HUES64 (cell line): ENCODE measurements around the gene IL6.
"Not testable (repeated sequence)": the region's sequence is repeated elsewhere in the genome, so short reads cannot be mapped to it uniquely, and the experiment has no call there.

Experiments used
- H3K27ac ChIP-seq: 2 replicates; pipeline ENCODE4 v1.7.0; 2013; ENCODE audit warnings: low read depth, low read length, inconsistent platforms
- H3K27me3 ChIP-seq: 2 replicates; pipeline ENCODE4 v1.6.1; 2013; ENCODE audit warnings: mild to moderate bottlenecking, low read length; ENCODE audit not compliant: insufficient read depth
- H3K36me3 ChIP-seq: 2 replicates; pipeline ENCODE4 v1.6.1; 2013; ENCODE audit warnings: mild to moderate bottlenecking, low read length; ENCODE audit not compliant: insufficient read depth
- H3K4me1 ChIP-seq: 2 replicates; pipeline ENCODE4 v1.6.1; 2013; ENCODE audit warnings: mild to moderate bottlenecking, low read length, moderate library complexity; ENCODE audit not compliant: insufficient read depth
- H3K4me3 ChIP-seq: 2 replicates; pipeline ENCODE4 v1.5.1; 2013; ENCODE audit warnings: mild to moderate bottlenecking, low read length, moderate library complexity
- H3K9ac ChIP-seq: 2 replicates; pipeline ENCODE4 v1.6.1; 2013; ENCODE audit warnings: mild to moderate bottlenecking, low read depth, low read length
- H3K9me3 ChIP-seq: 2 replicates; pipeline ENCODE4 v1.6.1; 2013; ENCODE audit warnings: low read depth, low read length; ENCODE audit not compliant: insufficient read depth
- WGBS: fragments of 150-250, 120-280 bp; methylation state at CpG from one replicate; pipeline ENCODE4 v1.1.7; 2013; ENCODE audit warnings: missing lambda C conversion rate; 5-methylcytosine and 5-hydroxymethylcytosine counted together

IL6 gene

DNA sequence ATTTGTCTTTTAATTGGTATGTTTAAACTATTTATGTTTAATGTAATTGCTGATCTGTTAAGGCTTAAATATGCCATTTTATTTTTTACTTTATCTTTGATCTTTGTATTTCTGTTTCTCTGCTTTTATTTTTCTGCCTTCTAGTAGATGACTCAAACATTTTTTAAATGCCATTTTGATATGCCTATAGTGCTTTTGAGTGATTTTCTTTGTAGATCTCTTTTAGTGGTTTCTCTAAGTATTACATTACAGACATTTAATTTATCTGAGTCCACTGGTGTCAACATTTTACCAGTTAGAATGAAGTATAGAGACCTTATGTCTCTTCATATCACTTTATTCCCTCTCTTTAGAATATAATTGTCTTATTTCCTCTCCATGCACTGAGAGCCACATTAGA, 32.7 kb downstream of the IL6 start:
- H3K27ac ChIP-seq, result no peak overlapping the region
- no peak overlapping the region for H3K4me3 ChIP-seq
- H3K27me3 ChIP-seq, result no peaks in the 10 kb centered on the region

DNA sequence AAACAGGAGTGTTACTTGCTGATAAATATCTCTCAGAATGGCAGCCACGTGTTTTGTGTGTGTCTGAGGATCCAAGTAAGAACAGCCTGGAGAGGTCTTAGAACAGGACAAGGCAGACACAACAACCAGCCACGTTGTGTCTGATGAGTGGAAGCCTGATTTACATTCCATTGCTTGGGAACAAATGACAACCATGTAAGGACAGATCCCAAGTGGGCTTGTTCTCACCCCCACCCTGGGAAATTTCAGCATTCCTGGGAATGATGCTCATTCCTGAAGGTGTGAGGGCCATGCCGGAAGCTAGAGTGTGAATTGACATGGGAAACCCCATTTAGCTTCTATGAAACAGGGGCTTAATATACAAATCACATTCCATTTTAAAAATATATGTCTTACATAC, 35.9 kb downstream of the IL6 start:
- H3K27ac ChIP-seq, result no peak overlapping the region
- no peaks in the 10 kb centered on the region for H3K4me1 ChIP-seq
- H3K27me3 ChIP-seq, result no peaks in the 10 kb centered on the region
- H3K9ac ChIP-seq, result no peak overlapping the region
- H3K4me3 ChIP-seq, result no peak overlapping the region
- WGBS, result 80% methylated on average over 3 of the region's 3 CpGs
- peaks cover 5% of the 10 kb centered on the region; the same call in 1 of the 2 replicates for H3K9me3 ChIP-seq
- no peaks in the 10 kb centered on the region for H3K36me3 ChIP-seq

More for the DNA sequence above, 32.7 kb downstream of the IL6 start:
- Histone ChIP-seq H3K9me3 (peaks cover 5% of the 10 kb centered on the region; the same call in 1 of the 2 replicates), H3K9ac (no peak overlapping the region), H3K36me3 (no peaks in the 10 kb centered on the region), H3K4me1 (no peaks in the 10 kb centered on the region)

DNA sequence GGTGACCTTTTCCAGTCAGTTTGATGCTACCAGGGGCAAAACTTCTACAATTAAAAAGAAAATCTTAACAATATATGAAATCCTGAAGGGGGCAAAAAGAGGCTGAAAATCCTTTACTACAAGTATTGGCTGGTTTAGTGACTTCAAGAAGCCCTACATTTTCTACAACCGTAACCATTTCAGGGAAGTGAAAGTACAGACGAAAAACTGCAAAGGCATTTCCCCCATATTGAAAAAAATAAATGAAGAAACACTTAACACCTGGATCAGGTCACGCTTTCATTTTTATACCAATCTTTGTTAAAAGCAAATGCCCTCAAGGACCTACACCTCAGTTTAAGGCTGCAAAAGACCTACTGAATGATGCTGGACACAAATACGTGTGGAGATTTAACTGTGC, 38.6 kb downstream of the IL6 start:
- no peaks in the 10 kb centered on the region for H3K27me3 ChIP-seq
- H3K4me3 ChIP-seq, result no peak overlapping the region
- 83% methylated on average over 4 of the region's 4 CpGs for WGBS
- no peak overlapping the region for H3K9ac ChIP-seq
- 0 out of 2 replicates have a peak, but pooled peaks cover 2% of the 10 kb centered on the region for H3K9me3 ChIP-seq
- no peak overlapping the region for H3K27ac ChIP-seq
- no peaks in the 10 kb centered on the region for H3K4me1 ChIP-seq
- no peaks in the 10 kb centered on the region for H3K36me3 ChIP-seq

DNA sequence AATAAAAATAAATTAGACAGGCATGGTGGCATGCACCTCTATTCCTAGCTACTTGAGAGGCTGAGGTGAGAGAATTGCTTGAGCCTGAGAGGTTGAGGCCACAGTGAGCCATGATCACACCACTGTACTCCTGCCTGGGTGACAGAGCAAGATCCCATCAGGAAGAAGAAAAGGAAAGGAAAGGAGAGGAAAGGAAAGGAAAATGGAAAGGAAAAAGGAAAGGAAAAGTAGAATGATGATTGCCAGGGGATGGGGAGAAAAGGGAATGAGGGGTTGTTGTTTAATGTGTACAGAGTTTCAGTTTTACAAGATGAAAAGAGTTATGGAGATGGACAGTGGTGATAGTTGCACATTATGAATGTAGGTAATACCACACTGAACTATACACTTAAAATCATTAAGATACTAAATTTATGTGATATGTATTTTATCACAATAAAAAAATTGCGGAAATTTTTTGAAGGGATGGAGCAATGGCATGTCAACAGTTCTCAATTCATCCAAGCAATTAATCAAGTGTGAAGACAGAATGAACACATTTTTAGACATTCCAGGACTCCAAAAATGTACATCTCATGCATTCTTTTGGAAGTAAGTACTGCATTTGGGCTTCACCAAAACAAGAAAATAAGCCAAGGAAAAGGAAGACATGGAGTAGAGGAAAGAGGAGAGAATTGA, 44.3 kb downstream of the IL6 start:
- no peaks in the 10 kb centered on the region for H3K4me1 ChIP-seq
- H3K27ac ChIP-seq, result no peak overlapping the region
- no peaks in the 10 kb centered on the region for H3K27me3 ChIP-seq
- 100% methylated on average over 1 of the region's 1 CpG for WGBS
- H3K9ac ChIP-seq, result no peak overlapping the region
- no peaks in the 10 kb centered on the region for H3K9me3 ChIP-seq
- no peak overlapping the region for H3K4me3 ChIP-seq
- no peaks in the 10 kb centered on the region for H3K36me3 ChIP-seq

DNA sequence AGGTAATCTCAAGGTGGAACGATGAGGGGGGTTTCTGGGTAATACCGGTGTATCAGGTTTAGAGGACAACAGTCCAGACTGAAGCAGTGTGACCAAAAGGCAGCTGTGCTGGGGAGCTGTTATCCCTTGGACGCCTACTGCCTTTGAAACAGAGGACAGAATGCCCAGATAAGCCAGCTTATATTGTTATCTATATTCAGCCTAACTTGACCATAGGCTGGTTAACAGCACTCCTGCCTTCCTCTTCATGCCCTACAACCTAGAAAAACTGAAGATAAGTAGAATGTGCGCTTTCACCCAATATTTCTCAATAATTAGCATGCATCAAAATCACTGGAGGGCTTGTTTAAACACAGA, 44.9 kb downstream of the IL6 start:
- H3K27ac ChIP-seq, result no peak overlapping the region
- no peaks in the 10 kb centered on the region for H3K4me1 ChIP-seq
- H3K4me3 ChIP-seq, result no peak overlapping the region
- no peaks in the 10 kb centered on the region for H3K36me3 ChIP-seq
- no peak overlapping the region for H3K9ac ChIP-seq
- no peaks in the 10 kb centered on the region for H3K27me3 ChIP-seq
- no peaks in the 10 kb centered on the region for H3K9me3 ChIP-seq
- 88% methylated on average over 4 of the region's 4 CpGs for WGBS

DNA sequence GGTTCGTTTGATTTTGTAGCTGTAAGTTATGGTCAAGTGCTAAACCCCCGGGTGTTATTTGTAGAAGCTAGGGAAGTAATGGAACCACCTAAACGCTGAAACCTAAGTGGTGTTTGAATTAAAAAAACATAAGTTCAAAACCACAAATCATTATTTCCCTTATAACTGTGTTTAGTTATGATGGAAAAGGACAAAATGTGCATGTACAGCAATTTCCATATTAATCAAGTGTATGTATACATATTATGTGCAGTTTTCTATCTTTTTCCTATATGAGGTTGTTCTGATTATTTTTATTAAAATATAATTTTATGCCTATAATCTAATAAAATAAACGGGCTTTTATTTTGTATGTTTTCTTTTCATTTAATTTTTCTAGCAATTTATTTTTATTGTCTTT, 45.9 kb downstream of the IL6 start:
- Histone ChIP-seq H3K9me3 (no peaks in the 10 kb centered on the region), H3K27me3 (no peaks in the 10 kb centered on the region), H3K27ac (no peak overlapping the region), H3K4me3 (no peak overlapping the region), H3K4me1 (no peaks in the 10 kb centered on the region), H3K36me3 (no peaks in the 10 kb centered on the region), H3K9ac (no peak overlapping the region)
- WGBS, result 88% methylated on average over 2 of the region's 4 CpGs

DNA sequence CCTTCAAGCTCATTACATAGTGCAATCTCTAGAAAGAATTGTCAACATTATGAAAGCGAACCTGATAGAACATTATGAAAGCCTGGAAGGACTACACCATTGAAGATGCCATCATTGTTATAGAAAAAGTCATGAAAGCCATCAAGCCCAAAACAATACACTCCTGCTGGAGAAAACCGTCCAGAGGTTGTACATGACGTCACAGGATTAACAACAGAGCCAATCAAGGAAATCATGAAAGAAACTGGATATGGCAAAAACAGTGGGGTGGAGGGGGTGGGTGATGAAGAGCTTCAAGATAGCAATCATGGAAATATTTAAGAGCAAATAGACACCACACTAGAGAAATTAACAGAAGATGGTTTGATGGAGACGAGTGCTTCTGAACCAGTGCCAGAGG, 50.0 kb downstream of the IL6 start:
- no peak overlapping the region for H3K9ac ChIP-seq
- H3K27ac ChIP-seq, result no peak overlapping the region
- 94% methylated on average over 4 of the region's 4 CpGs for WGBS
- no peak overlapping the region for H3K4me3 ChIP-seq
- no peaks in the 10 kb centered on the region for H3K9me3 ChIP-seq
- no peaks in the 10 kb centered on the region for H3K27me3 ChIP-seq
- no peaks in the 10 kb centered on the region for H3K4me1 ChIP-seq
- H3K36me3 ChIP-seq, result no peaks in the 10 kb centered on the region

- WGBS, result 83% methylated on average over 4 of the region's 4 CpGs
Measured at GRCh38 chr7:22779730-22780323, 52.8 kb downstream of the IL6 start.

GRCh38 chr7:22781230-22781711, 54.3 kb downstream of the IL6 start:
- WGBS, result 79% methylated on average over 5 of the region's 5 CpGs
- Histone ChIP-seq H3K27me3 (no peaks in the 10 kb centered on the region), H3K27ac (no peak overlapping the region), H3K4me3 (no peak overlapping the region), H3K4me1 (no peaks in the 10 kb centered on the region), H3K36me3 (no peaks in the 10 kb centered on the region), H3K9me3 (no peaks in the 10 kb centered on the region), H3K9ac (no peak overlapping the region)

More at GRCh38 chr7:22779730-22780323, 52.8 kb downstream of the IL6 start:
- not testable (repeated sequence) for H3K36me3 ChIP-seq, H3K9me3 ChIP-seq, H3K27me3 ChIP-seq, H3K9ac ChIP-seq, H3K4me1 ChIP-seq, H3K4me3 ChIP-seq, H3K27ac ChIP-seq
